Pons (tissue), 1 donor: ENCODE results near the gene EFCAB13.

Source experiments
- DNase-seq: peaks from one replicate; pipeline ENCODE4 v3.0.0-alpha.2; 2016; ENCODE audit warnings: low spot score

The EFCAB13 gene, protein sequence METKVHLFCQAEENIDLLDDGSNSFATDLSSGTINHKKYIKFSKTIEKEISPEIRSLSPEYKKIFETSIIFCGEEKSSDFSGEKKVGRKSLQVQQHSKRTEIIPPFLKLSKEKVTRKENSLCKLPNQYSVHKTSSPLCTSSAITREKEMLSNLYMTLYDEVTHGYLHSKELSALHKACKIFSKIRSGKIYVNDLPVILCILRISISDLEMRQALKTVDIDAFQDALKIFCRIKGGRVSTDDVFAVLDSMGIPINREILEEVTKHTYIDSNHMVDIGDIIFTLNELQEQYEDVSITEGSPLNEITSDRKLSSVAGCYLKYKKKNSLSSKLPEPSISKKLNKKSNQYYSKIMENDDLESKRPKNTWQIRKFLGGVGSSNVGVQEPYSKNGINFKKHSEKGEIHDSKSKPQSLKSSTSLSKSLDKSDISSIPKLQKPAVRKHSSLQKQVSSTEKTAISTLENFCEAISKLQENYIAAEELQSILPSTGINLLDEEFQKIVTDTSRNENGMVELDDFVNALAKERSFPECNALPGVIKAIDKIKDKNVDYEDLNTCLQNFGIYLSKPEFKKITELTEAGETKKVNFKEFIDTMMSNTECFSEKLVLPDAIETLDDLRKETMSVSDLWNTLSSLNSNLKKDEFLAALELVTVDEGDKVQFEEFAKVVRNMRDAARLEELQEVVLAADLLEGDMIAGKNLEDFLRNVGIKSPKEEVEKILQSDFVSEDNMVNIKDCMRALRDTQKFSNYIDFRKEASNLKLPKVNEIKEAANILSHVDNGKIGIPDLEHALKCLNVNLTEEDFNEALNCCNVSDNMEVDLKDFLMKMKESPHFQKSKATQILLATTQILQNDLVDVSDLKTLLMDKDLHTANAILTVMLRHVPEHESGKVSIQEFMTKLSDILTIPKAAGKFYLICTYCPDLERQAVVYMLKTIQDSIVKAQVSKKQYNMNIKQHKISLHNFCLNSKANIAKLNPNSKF

DNA sequence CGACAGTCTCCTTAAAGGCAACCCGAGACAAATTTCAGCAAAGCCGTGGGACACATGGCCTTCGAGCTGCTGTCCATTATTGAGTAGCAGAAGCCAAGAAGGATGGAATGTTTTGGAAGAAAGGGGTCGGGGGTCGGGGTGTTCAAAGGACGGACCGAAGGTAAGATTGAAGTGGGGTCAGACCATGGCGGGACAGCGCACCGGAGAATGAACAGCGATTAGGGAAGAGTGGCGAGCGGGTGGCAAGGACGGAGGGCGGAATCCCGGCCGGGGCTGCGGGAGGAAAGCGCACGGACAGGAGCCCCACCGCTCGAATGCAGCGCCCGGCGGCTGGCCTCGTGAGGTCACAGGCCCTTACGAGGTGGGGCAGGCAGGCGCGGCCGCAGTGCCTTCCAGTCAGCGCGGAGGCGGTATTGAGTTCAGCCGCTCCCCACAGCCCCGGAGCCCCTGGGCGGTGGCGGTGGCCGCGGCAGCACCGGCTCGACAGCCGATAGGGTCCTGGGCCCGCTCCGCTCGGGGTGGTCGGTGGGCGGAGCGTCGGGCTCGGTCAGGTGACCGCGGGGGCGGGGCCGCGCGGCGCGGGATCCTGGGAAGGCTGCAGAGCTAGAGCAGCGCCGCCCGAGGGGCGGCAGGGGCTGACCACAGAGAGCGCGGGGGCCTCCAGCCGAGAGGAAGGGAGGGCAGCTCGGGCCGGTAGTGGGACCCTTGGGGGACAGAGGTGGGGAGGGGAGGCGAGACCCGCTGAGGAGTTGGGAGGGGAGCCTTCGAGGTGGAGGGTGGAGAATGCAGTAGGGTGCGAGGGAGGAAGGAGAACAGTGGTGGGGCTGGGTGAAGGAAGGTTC lies at the start of gene EFCAB13:
EFCAB13 (plus strand) TSS at position 574 of the 842 bp plus-strand sequence. CDS start 4,399 bp downstream, outside the sequence.
- DNase-seq = peak; percentile 38

GRCh38 chr17:47274319-47275069 lies 49.3 kb upstream of the EFCAB13 start:
- DNase-seq = no peak

- no peak for DNase-seq
Observed at GRCh38 chr17:47275245-47275984, 48.3 kb upstream of the EFCAB13 start.

GRCh38 chr17:47276444-47276843 lies 47.3 kb upstream of the EFCAB13 start:
- DNase-seq = no peak

DNA sequence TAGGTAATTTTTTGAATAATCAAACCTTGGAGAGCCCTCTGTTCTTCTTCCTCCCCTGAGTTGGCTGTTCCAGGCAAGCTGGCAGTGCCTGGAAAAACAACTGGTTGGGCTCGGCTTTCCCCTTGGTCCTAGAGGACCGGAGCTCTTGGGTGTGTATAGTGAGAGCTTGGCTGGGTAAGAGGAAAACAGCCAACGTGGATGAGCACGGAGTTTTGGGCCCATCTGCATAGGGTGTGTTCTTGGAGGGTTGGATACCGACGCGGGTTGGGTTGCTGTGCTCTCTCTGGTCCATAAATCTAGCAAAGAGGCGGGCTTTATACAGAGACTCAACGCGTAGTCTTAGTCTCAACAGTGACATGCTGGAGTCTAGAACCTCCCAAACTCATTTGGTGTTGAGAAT lies 46.9 kb upstream of the EFCAB13 start:
- DNase-seq = peak; percentile 40

- no peak for DNase-seq
Observed at GRCh38 chr17:47277921-47278320, 45.8 kb upstream of the EFCAB13 start.

DNA sequence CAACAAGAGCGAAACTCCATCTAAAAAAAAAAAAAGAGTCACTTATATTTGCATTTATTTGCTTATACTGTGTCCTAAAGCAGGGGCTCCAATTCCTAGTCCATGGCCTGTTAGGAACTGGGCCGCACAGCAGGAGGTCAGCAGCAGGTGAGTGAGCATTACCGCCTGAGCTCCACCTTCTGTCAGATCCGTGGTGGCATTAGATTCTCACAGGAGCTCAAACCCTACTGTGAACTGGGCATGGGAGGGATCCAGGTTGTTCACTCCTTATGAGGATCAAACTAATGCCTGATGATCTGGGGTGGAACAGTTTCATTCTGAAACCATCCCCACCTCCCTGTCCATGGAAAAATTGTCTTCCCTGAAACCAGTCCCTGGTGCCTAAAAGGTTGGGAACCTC lies 45.2 kb upstream of the EFCAB13 start:
- no peak for DNase-seq

DNA sequence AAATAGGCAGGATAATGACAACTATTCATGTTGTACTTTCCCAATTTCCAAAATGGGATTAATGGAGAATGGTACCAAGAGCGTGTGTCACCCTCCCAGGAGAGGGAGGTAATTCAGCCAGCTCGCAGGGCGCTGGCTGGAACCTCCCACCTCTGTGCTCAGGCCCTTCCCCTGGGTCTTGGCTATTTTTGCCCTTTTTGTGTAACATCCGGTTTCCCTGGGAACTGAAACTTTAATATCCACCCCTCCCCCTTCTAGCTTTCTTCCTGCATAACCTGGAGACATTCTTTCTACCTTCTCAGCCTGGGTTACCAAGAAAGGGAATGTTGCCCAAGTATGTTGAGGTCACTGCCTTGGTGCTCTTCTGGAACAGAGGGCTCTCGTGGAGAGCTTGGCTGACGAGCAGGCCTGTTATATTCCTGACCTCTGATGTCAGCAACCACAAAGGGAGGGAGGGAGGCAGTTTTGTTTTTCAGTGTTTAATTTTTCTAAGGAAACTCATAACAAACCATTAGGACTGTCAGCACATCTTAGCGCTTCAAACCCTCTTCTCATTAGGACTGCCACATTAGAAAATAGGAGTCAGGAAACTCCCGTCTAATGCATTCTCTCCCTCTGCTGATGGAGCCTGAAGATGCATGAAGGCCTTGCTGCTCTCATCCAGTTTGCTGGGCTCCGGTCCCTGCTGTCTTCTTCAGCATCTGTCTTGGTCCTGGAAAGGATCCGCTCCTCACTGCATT lies 44.5 kb upstream of the EFCAB13 start:
- DNase-seq = peak; percentile 65

- DNase-seq = no peak
Observed at GRCh38 chr17:47280072-47280811, 43.5 kb upstream of the EFCAB13 start.

DNA sequence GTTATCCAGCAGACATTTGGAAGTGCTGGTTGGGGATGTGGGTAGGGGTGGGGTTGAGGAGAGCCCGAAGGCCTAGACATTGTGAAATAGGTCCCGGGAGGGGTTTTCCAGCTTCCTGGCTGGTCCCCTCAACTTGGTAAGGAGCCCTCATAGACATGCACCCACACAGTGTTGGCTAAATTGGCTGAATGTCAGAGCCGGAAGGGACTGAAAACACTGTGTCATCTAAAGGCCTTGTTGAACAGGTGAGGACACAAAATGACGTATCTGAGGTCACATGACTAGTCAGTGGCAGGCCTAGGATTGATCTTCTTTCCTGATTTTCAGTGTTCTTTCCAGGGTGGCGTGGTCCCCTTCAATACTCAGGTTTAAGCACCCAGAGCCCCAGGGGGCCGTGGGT lies 42.5 kb upstream of the EFCAB13 start:
- DNase-seq = no peak

GRCh38 chr17:47285003-47285402 lies 38.8 kb upstream of the EFCAB13 start:
- no peak for DNase-seq

GRCh38 chr17:47286198-47286914 lies 37.4 kb upstream of the EFCAB13 start:
- DNase-seq = no peak

- DNase-seq = no peak
Observed at GRCh38 chr17:47287068-47287467, 36.7 kb upstream of the EFCAB13 start.

GRCh38 chr17:47287639-47288038 lies 36.1 kb upstream of the EFCAB13 start:
- DNase-seq = no peak

DNA sequence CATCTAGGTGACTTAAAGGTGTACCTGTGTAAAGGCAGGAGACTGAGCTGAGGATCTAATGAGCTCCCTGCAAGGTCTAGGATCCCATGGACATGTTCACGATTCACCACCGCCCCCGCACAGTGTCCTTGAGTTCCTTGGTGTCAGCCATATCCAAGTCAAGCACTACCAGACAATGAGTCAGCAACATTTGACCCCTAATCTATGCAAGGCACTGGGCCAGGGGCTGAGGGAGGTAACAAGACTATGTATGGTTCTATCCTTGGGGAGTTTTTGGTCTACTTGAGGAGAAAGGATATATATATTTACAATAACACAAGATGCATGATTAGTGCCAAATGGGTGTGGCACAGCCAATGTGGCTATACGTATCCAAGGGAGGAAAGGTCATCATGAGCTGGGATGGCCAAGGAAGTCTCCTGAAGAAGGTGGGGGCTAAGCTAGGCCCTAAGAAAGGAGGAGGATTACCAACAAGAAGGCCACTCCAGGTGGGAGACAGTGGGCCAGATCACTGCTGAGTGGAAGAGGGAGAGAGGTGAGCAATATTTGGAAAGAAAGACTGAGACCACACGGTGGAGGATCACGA lies 35.1 kb upstream of the EFCAB13 start:
- DNase-seq = no peak

DNA sequence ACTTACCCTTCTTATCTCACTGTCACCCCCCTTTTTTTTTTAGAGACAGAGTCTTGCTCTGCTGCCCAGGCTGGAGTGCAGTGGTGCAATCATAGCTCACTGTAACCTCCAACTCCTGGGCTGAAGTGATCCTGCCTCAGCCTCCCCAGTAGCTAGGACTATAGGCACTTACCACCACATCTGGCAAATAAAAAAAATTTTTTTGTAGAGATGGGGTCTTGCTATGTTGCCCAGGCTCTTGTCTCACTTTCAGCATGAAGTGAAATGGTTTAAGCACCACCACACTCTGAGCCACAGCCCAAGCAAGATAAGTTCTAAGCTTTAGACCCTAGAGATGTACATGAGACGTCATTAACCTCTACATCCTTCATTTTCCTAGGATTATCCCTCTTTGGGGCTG lies 34.5 kb upstream of the EFCAB13 start:
- no peak for DNase-seq

DNA sequence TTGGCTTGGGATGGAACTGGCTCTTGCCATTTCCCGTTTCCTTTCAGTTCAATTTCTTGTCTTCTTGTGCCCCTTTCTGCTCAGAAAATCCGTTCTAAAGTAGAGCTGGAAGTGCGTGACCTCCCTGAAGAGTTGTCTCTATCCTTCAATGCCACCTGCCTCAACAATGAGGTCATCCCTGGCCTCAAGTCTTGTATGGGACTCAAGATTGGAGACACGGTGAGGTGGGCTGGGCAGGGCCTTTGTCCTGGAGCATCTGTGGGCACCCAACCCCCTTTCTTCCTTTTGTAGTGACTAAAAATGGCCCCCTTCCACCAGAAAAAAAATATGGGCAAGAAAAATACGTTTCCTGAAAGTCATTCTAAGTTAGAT lies 32.9 kb upstream of the EFCAB13 start:
- DNase-seq = no peak

GRCh38 chr17:47291242-47291873 lies 32.4 kb upstream of the EFCAB13 start:
- no peak for DNase-seq
